Ishikawa (cell line): ENCODE measurements around the gene DNAJB11.

Source experiments
- CEBPB ChIP-seq: IDR thresholded peaks from 2 replicates; pipeline ENCODE4 v1.6.1; 2012
- CREB1 ChIP-seq: IDR thresholded peaks from 2 replicates; pipeline ENCODE4 v1.6.1; 2012; ENCODE audit warnings: low read depth
- EGR1 ChIP-seq: IDR thresholded peaks from 2 replicates; pipeline ENCODE4 v1.6.1; 2012
- EP300 ChIP-seq: IDR thresholded peaks from 2 replicates; pipeline ENCODE4 v1.6.1; 2012; ENCODE audit warnings: borderline replicate concordance
- FOXM1 ChIP-seq: IDR thresholded peaks from 2 replicates; pipeline ENCODE4 v1.6.1; 2012; ENCODE audit warnings: low read depth, borderline replicate concordance
- MAX ChIP-seq: IDR thresholded peaks from 2 replicates; pipeline ENCODE4 v1.6.1; 2012
- NFIC ChIP-seq: IDR thresholded peaks from 2 replicates; pipeline ENCODE4 v1.6.1; 2012
- RAD21 ChIP-seq: IDR thresholded peaks from 2 replicates; pipeline ENCODE4 v1.6.1; 2012; ENCODE audit warnings: low read depth
- REST ChIP-seq: IDR thresholded peaks from 2 replicates; pipeline ENCODE4 v1.6.1; 2012; ENCODE audit warnings: low read depth, mild to moderate bottlenecking
- TAF1 ChIP-seq: IDR thresholded peaks from 2 replicates; pipeline ENCODE4 v1.6.1; 2012; ENCODE audit warnings: low read depth, mild to moderate bottlenecking
- TCF12 ChIP-seq: IDR thresholded peaks from 2 replicates; pipeline ENCODE4 v1.6.1; 2012; ENCODE audit warnings: low read depth
- TEAD4 ChIP-seq: IDR thresholded peaks from 2 replicates; pipeline ENCODE4 v1.6.1; 2012
- USF1 ChIP-seq: IDR thresholded peaks from 2 replicates; pipeline ENCODE4 v1.6.1; 2012
- YY1 ChIP-seq: IDR thresholded peaks from 2 replicates; pipeline ENCODE4 v1.6.1; 2012; ENCODE audit warnings: low read depth
- ZBTB7A ChIP-seq: IDR thresholded peaks from 2 replicates; pipeline ENCODE4 v1.6.1; 2012; ENCODE audit warnings: low read depth

The DNAJB11 gene

GRCh38 chr3:186612721-186613636 lies 42.5 kb downstream of the DNAJB11 start, which contains the start of gene AHSG:
TSS of gene AHSG (plus strand) at chr3:186613060. CDS start at chr3:186613142, 82 bp downstream.
- TF ChIP-seq FOXM1, result no peak
- TF ChIP-seq RAD21, result no peak
- no peak for TF ChIP-seq YY1
- TF ChIP-seq EP300, result no peak
- TF ChIP-seq USF1, result no peak
- TF ChIP-seq MAX, result no peak
- no peak for TF ChIP-seq EGR1
- TF ChIP-seq REST, result no peak
- no peak for TF ChIP-seq TAF1
- TF ChIP-seq CREB1, result no peak
- no peak for TF ChIP-seq CEBPB
- no peak for TF ChIP-seq TCF12
- no peak for TF ChIP-seq TEAD4

GRCh38 chr3:186613637-186614265 lies 43.2 kb downstream of the DNAJB11 start:
- TF ChIP-seq FOXM1, result no peak
- no peak for TF ChIP-seq CEBPB
- no peak for TF ChIP-seq EGR1
- TF ChIP-seq TAF1, result no peak
- TF ChIP-seq TCF12, result no peak
- no peak for TF ChIP-seq EP300
- TF ChIP-seq TEAD4, result no peak
- no peak for TF ChIP-seq USF1
- no peak for TF ChIP-seq REST
- TF ChIP-seq ZBTB7A, result no peak
- TF ChIP-seq CREB1, result no peak
- no peak for TF ChIP-seq YY1
- no peak for TF ChIP-seq NFIC
- TF ChIP-seq MAX, result no peak

- TF ChIP-seq NFIC, result no peak
- no peak for TF ChIP-seq TEAD4
- no peak for TF ChIP-seq EGR1
- TF ChIP-seq FOXM1, result no peak
- TF ChIP-seq EP300, result no peak
- no peak for TF ChIP-seq REST
- TF ChIP-seq TAF1, result no peak
- TF ChIP-seq ZBTB7A, result no peak
- TF ChIP-seq MAX, result no peak
- no peak for TF ChIP-seq YY1
- TF ChIP-seq RAD21, result no peak
- TF ChIP-seq CEBPB, result no peak
- TF ChIP-seq TCF12, result no peak
- no peak for TF ChIP-seq CREB1
- TF ChIP-seq USF1, result no peak
Measured at GRCh38 chr3:186614266-186614596, 43.7 kb downstream of the DNAJB11 start.
